ENCODE data around the gene OR4D6.

DNA sequence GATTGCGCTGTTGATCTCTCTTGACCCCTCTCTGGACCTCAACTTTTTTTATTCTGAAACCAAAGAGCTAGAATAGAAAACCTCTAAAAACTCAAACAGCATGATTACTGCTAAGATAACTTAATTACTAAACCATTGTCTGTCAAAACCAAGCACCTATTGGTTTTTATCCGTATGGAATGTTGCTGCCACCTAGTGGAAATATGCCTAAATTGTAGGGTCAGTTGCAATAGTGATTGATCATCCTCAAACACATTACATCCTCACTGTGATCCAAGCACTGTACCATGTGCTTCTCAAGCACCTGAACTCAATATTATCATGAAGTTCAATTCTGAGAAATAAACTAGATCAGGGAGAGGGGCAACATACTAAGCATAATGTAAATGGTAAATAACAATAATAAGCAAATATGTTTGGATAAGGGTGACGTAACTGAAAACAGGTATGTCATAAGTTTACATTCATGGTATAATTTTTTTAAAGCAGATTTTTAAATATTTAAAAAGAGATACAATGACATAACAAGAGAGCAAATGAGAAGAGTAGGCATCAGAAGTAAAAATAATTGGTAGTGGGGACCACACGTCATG, 26.7 kb upstream of the OR4D6 start:
- no peak for TF ChIP-seq EZH2 (IDR thresholded peaks at IDR 0.05)
- TF ChIP-seq, protein P1, sequence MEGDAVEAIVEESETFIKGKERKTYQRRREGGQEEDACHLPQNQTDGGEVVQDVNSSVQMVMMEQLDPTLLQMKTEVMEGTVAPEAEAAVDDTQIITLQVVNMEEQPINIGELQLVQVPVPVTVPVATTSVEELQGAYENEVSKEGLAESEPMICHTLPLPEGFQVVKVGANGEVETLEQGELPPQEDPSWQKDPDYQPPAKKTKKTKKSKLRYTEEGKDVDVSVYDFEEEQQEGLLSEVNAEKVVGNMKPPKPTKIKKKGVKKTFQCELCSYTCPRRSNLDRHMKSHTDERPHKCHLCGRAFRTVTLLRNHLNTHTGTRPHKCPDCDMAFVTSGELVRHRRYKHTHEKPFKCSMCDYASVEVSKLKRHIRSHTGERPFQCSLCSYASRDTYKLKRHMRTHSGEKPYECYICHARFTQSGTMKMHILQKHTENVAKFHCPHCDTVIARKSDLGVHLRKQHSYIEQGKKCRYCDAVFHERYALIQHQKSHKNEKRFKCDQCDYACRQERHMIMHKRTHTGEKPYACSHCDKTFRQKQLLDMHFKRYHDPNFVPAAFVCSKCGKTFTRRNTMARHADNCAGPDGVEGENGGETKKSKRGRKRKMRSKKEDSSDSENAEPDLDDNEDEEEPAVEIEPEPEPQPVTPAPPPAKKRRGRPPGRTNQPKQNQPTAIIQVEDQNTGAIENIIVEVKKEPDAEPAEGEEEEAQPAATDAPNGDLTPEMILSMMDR (IDR thresholded peaks at IDR 0.05): peak; percentile 94
